A172 (cell line): ENCODE data around the gene DEAF1. TPM values are rescaled to one million over a fixed set of nuclear protein-coding genes. Genes with fewer than 3 reads are reported as not detected.
A peak's percentile ranks its signal among the peaks of the same experiment; 100 is the strongest.
"Not testable (repeated sequence)": the region's sequence is repeated elsewhere in the genome, so short reads cannot be mapped to it uniquely, and the experiment has no call there.

Source experiments
- DNase-seq: peaks from one replicate; pipeline ENCODE4 v3.0.0-alpha.2; 2015; ENCODE audit warnings: low spot score
- total RNA-seq: library from RNA; depleted of rRNA; stranded (reverse); fragments of >200 nt; shearing (Covaris generic); gene quantifications from 2 replicates; pipeline ENCODE4 v1.2.3, GENCODE V29; 2014

Gene DEAF1
- total RNA-seq, 1 experiment from 2014 or later: 12.8 TPM

GRCh38 chr11:699753-700152, 4.7 kb upstream of the DEAF1 start:
- no peak for DNase-seq

GRCh38 chr11:699116-699508, 4.1 kb upstream of the DEAF1 start:
- no peak for DNase-seq

GRCh38 chr11:698493-699115, 3.6 kb upstream of the DEAF1 start:
- no peak for DNase-seq

GRCh38 chr11:697811-698311, 2.8 kb upstream of the DEAF1 start:
- peak; percentile 81 for DNase-seq

GRCh38 chr11:696955-697491, 2.0 kb upstream of the DEAF1 start:
- peak; percentile 37 for DNase-seq

GRCh38 chr11:695538-696248, 671 bp upstream of the DEAF1 start, which contains the start of gene TMEM80:
TSS of gene TMEM80 (plus strand) at chr11:695816. CDS start at chr11:695828, 12 bp downstream.
- DNase-seq: peak; percentile 82

- DNase-seq: peak; percentile 78
Observed at GRCh38 chr11:695288-695537, 191 bp upstream of the DEAF1 start.

- DNase-seq: no peak
Observed at GRCh38 chr11:693887-694562, 997 bp downstream of the DEAF1 start.

- no peak for DNase-seq
Observed at GRCh38 chr11:693415-693831, 1.6 kb downstream of the DEAF1 start.

- no peak for DNase-seq
Observed at GRCh38 chr11:692824-693414, 2.1 kb downstream of the DEAF1 start.

GRCh38 chr11:691710-692590, 3.1 kb downstream of the DEAF1 start:
- no peak for DNase-seq

- DNase-seq: no peak
Observed at GRCh38 chr11:690738-691633, 4.0 kb downstream of the DEAF1 start.

GRCh38 chr11:690244-690643, 4.8 kb downstream of the DEAF1 start:
- not testable (repeated sequence) for DNase-seq

- no peak for DNase-seq
Observed at GRCh38 chr11:689625-690024, 5.4 kb downstream of the DEAF1 start.

GRCh38 chr11:688681-689080, 6.3 kb downstream of the DEAF1 start:
- no peak for DNase-seq

GRCh38 chr11:687751-688150, 7.3 kb downstream of the DEAF1 start:
- no peak for DNase-seq

GRCh38 chr11:686451-687243, 8.4 kb downstream of the DEAF1 start:
- DNase-seq: no peak

GRCh38 chr11:680970-681369, 14.1 kb downstream of the DEAF1 start:
- no peak for DNase-seq

- DNase-seq: no peak
Observed at GRCh38 chr11:680476-680875, 14.5 kb downstream of the DEAF1 start.
